HG03520 (cell line): ENCODE data around the gene ZBED3.
A peak's percentile ranks its signal among the peaks of the same experiment; 100 is the strongest.
"Not testable (repeated sequence)": the region's sequence is repeated elsewhere in the genome, so short reads cannot be mapped to it uniquely, and the experiment has no call there.

Experiments
- ATAC-seq: cut with Tn5 transposase; IDR thresholded peaks from one replicate; pipeline ENCODE4 v1.9.1; 2021; ENCODE audit warnings: mild to moderate bottlenecking, moderate library complexity; ENCODE audit not compliant: unreplicated experiment

The ZBED3 gene, protein sequence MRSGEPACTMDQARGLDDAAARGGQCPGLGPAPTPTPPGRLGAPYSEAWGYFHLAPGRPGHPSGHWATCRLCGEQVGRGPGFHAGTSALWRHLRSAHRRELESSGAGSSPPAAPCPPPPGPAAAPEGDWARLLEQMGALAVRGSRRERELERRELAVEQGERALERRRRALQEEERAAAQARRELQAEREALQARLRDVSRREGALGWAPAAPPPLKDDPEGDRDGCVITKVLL

DNA sequence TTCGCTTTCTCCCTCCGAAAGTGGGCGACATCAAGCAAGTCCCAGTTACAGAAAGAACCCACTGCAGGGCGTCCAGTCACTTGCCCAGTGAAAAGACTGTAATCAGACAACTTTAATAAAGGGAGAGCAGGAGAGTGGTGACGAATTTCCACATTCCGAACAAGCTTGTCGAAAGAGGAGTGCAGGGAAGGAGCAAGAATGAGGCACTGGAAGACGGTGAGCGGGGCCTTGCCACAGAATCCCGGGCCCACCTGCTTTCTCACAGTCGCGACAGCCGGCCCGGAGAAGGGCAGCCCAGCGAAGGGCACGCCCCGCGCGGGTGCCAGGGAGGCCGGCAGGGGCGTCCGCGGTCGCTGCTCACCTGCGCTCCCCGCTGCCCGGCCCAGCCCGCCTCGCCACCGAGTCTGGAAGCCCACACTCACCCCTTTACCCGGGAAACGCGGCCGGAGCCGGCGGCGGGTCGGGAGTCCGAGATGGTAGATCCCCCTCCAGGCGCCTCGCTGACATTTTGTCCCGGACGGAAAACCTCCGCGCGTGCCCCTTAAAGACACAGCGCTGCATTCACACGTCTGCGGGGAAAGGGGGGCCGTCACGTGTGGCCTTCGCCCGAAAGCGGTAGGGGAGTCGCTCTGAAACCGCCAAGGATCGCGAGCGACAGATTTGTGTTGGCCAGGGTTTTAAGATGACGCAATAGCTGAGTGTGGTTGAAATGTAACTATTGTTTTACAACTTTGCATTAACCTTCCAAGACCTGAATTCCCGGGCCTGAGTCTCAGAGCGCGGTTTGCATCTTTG is at the start of gene ZBED3:
TSS of gene ZBED3 (minus strand) at position 597 of the 795 bp plus-strand sequence. CDS start 9,407 bp downstream, outside the sequence.
- ATAC-seq, result peak; percentile 56

- no peak for ATAC-seq
Measured at GRCh38 chr5:77133061-77133758, 46.1 kb upstream of the ZBED3 start.

DNA sequence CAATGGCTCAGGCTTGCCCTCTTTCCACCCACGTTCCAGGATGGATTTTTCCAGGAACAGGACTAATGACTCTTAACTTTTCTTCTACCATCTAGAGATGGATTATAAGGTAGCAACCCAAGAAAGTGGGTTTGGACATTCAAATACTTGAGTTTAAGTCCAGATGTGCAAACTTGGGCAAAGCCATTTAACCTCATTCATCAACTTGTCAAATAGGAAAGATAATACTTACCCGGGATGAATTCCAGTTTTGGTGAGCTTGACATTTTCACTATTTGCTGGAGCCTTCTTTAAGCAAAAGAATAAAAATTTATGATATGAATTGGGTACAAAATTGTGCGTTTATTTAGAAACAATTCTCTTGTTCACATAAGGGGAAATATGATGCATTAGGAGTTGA is 44.3 kb upstream of the ZBED3 start:
- no peak for ATAC-seq

GRCh38 chr5:77129391-77129990 is 42.4 kb upstream of the ZBED3 start:
- no peak for ATAC-seq

DNA sequence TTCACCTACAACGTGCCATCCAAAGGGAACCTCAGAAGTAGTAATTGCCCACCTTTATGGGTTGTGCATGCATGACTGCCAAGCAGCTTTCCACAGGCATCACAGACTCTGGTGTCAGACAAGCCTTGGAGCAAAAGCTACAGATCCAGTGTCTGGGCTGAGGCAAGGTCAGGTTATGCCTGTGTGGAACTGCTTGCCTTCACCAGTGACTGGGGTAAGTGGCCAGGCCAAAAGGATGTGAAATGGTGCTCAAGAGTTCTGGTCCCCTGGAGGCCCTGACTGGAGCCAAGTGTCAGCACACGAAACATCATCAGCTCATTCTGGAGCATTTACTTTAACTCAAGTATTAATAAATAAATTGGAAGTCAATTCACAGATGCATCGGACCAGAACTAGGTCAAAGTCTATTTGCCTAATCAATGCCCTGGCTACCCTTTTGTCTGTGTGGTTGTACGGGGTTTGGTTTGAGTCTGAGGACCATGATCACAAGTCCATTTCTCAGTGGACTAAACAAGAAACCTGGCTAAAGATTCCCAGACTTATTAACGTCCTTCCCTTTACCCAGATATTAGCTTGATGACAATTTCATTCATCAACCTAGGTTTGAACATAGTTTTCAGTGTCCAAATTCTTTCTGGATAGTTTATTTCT is 41.5 kb upstream of the ZBED3 start:
- no peak for ATAC-seq

- ATAC-seq, result no peak
Measured at GRCh38 chr5:77123057-77123456, 36.0 kb upstream of the ZBED3 start.

DNA sequence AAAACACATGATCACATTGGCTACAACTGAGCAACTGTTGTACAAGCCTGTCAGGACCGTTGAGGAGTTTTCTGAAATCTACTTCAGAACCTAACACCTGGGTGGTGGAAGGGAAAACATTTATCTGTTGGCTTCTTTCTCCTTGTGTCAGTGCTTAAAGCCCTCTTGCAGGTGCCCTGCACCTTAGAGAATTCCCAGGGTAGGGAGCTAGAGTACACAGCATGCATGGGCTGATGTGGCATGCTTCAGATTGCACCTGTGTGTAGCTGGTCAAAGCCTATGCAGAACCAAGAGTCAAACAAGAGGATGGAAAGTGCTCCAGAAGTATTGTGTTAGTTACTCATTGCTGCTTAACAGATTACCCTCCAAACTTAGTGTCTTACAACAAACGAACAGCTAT is 33.6 kb upstream of the ZBED3 start:
- ATAC-seq, result no peak

- ATAC-seq, result no peak
Measured at GRCh38 chr5:77120086-77120485, 33.0 kb upstream of the ZBED3 start.

DNA sequence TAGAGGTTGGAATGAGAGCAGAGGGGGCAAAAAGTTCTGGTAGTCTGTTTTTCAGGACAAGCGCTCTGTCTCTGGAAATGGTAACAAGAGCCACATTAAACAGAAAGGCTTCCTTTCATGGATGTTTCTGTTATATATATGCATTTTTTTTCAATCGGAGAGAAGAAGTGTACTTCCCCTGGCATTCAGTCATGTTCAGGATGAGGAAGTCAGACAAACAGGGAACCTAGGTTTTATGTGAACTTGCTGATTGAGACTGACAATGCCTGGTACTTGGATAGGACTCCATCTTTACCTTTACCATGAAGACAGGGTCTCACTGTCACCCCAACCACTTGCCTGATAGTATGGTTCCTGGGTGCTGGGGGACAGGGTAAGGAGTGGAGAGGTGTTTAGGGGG is 30.1 kb upstream of the ZBED3 start:
- no peak for ATAC-seq

- ATAC-seq, result not testable (repeated sequence)
Measured at GRCh38 chr5:77107035-77107434, 19.9 kb upstream of the ZBED3 start.

DNA sequence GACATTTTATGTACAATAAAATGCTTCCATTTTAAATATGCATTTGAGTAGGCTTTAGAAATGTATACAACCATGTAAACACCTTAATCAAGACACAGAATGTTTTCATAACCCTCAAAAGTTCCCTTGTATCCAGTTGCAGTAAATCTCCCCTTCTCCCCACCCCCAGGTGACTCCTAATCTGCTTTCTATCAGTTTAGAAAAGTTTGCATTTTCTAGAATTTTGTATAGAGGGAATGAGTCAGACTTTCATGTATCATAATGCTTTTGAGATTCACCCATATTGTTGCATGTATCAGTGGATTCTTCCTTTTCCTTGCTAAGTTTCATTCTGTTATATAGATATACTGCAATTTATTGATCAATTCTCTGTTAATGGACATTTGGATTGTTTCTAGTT is 17.7 kb upstream of the ZBED3 start:
- no peak for ATAC-seq

DNA sequence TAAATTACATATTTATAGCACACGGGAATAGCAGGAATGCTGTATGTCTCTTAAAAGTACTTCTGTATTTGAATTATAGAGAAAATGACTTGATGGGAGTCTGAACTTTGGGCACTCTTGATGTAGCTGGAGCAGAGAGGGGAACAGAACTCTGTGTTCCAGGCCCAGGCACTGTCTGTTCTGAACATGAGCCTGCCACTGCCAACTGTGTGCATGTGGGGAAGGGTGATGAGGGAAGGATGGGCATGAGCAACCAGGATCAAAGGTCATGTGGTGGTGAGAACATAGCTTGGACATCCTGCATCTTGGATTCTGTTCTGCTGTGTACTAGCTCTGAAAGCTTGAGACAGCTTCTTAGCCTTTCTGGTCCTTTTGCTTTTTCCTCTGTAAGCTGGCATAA is 16.4 kb upstream of the ZBED3 start:
- no peak for ATAC-seq

DNA sequence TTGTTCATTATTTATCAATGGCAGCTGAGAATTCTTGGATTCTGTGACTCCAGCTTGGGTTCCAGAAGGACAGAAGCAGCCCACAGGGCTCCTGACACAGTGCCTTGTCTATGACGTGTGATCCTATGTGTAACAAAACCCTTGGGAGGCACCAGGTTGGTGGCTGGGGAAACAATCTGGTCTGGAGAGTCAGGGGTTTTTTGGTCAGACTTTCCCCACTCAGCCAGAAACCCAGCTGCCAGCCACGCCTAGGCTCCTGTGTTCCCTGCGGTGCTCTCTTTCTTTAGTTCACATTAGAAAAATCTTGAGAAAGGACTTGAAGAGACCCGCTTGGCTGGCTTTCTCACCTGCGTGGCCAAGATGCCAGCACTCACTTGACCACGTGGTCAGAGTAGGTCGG is 15.5 kb upstream of the ZBED3 start:
- no peak for ATAC-seq

DNA sequence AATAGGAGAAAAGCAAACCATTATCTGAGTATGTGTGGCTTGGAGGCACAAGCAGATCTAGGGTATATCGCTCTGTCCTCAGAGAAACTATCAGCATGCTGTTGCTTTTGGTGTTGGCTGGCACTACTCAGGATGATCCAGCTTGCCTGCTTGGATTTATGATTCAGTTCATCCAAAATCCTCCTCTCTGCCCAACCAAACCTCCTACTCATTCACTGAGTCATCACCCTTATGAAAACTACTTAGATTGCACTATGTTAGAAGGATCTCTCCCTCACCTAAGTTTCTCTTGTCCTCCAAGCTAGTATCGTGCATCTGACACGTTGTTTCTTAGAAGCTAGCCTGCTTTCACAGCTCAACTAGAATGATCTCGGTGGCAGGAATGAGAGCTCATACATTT is 14.2 kb upstream of the ZBED3 start:
- no peak for ATAC-seq

DNA sequence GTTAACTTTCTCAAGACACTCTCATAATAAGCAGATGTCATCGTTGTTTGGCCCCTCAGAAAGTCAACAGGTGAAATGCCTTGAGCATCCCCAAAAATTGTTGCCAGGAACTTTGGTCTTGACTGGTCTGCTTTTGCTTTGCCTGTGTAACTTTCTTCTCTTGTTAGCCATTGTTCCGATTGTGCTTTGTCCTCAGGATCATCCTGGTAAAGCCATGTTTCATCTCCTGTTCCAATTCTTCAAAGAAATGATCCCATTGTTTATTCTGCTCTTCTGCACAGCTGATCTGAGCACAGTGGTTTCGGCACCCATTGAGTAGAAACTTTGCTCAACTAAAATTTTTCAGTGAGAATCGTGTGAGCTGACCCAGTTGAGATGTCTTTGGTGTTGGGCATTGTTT is 8.1 kb upstream of the ZBED3 start:
- ATAC-seq, result no peak

DNA sequence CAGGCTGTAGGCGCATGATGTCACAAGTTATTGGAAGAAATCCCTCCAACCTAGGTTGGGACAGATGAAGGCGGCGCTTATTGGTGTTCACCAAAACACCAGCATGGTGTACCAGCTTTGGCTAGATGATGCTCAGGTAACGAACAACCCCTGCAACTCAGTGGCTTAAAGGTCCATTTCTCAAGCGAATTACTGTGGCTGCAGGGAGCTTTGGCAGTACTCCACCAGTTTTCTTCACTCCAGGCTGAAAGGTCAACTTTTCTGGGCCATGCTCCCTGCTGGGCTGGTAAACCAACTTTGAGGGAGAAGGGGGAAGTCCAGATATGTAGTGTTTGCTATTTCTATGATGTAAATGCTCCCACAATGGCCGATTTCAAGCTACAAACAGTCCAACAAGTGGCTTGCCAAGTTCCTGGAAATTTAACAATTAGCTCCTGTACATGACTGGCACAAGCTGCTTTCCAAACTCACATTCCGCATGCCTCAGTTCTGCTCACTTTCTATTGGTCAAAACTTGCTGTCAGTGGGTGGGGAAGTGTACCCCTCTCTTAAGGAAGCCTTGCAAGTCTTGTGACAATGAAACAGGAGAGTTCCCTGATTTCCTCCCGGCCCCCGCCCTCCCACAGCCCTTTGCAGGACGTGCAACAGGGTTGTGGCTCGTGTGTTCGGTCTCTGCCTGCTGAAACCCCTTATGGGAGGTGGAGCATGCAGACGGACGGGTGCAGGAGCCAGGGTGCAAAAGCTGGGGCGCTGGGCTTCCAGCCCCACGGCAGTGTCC is 588 bp upstream of the ZBED3 start:
- no peak for ATAC-seq

DNA sequence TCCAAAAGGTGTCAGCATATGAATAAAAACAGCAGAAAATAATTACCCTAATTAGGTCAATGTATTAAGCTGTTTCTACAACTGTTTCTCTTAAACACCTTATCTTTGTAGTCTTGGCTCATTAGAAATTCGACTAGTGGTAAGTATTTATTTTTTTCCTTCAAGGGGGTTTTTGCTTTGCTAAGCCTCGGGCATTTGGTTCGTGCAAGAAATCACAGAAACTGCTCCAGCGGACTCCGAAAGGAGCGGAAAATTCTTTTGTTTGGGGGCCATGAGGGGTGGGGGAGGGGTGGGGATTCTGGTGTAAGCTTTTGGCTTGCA is 757 bp downstream of the ZBED3 start:
- no peak for ATAC-seq

DNA sequence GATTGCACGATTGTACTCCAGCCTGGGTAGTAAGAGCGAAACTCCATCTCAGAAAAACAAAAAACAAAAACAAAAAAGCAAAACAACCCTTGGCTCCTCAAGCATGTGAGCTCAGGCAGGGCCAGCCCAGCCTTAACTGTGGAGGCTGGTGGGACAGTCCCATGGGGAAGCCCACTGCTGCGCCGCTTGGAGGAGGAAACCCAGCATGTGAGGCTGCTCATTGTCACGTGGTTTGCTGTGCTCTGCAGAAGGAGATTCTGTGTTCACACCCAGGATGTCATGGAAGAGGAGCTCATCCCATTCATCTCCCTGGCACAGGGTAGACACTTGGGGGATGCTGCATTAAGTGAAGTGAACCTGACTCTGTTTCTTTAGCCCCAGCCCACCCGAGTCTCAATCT is 4.0 kb downstream of the ZBED3 start:
- no peak for ATAC-seq

GRCh38 chr5:77082280-77082679 is 4.8 kb downstream of the ZBED3 start:
- no peak for ATAC-seq

GRCh38 chr5:77080905-77081304 is 6.2 kb downstream of the ZBED3 start:
- ATAC-seq, result no peak
